GM21526 (cell line): ENCODE results near the gene PHF11.
"Not testable (repeated sequence)": the region's sequence is repeated elsewhere in the genome, so short reads cannot be mapped to it uniquely, and the experiment has no call there.

ENCODE experiments used
- ATAC-seq: cut with Tn5 transposase; IDR thresholded peaks from one replicate; pipeline ENCODE4 v1.9.1; 2021; ENCODE audit warnings: moderate library complexity; ENCODE audit not compliant: unreplicated experiment, low FRiP score

PHF11 gene

GRCh38 chr13:49495783-49496762 lies at the start of gene PHF11:
PHF11 (plus strand) TSS chr13:49495953; CDS start chr13:49496002, 49 bp downstream.
- ATAC-seq = peak; percentile 83

- no peak for ATAC-seq
These were observed 49.3 kb upstream of the PHF11 start for GRCh38 chr13:49446473-49446872.

- no peak for ATAC-seq
These were observed 47.0 kb upstream of the PHF11 start for GRCh38 chr13:49448753-49449152.

DNA sequence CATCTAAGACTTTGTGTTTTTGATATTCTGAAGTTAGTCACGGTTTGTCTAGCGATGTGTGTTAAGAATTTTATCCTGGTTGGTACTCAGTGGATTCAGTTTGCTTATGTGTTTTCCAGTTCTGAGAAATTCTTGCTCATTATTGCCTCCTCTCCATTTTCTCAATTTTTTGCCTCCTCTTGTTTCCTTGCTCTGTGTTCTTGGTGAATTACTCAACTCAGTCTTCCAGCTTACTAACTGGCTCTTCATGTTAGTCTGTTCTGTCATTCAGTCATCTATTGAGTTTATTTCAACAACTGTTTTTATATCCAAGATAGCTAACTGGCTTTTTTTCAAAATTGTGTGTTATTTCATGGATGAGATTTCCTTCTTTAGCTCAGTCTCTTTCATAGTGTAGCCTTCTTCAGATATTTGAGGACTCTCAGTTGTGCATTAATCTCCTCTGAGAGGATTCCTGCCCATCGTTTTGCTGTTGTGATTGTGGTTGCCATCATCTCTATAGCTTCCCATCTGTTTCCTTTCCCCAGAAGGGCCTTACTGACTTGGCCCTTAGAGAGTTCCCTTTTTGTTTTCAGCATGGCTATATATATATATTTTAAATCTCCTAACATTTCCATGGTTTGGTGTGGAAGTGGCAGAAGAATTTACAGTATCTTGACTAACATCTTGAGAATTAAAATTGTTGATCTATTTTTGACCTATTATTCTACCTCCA lies 45.5 kb upstream of the PHF11 start:
- no peak for ATAC-seq

- no peak for ATAC-seq
These were observed 42.9 kb upstream of the PHF11 start for GRCh38 chr13:49452725-49453457.

- no peak for ATAC-seq
These were observed 42.3 kb upstream of the PHF11 start for GRCh38 chr13:49453465-49453864.

GRCh38 chr13:49454388-49455006 lies 41.3 kb upstream of the PHF11 start:
- peak; percentile 85 for ATAC-seq

- ATAC-seq = no peak
These were observed 40.8 kb upstream of the PHF11 start for GRCh38 chr13:49455007-49455398.

- ATAC-seq = no peak
These were observed 39.6 kb upstream of the PHF11 start for GRCh38 chr13:49456156-49456555.

- ATAC-seq = no peak
These were observed 38.5 kb upstream of the PHF11 start for GRCh38 chr13:49457221-49457620.

- no peak for ATAC-seq
These were observed 36.2 kb upstream of the PHF11 start for GRCh38 chr13:49459580-49459979.

GRCh38 chr13:49464085-49464484 lies 31.7 kb upstream of the PHF11 start:
- no peak for ATAC-seq

GRCh38 chr13:49464621-49465325 lies 31.0 kb upstream of the PHF11 start:
- no peak for ATAC-seq

DNA sequence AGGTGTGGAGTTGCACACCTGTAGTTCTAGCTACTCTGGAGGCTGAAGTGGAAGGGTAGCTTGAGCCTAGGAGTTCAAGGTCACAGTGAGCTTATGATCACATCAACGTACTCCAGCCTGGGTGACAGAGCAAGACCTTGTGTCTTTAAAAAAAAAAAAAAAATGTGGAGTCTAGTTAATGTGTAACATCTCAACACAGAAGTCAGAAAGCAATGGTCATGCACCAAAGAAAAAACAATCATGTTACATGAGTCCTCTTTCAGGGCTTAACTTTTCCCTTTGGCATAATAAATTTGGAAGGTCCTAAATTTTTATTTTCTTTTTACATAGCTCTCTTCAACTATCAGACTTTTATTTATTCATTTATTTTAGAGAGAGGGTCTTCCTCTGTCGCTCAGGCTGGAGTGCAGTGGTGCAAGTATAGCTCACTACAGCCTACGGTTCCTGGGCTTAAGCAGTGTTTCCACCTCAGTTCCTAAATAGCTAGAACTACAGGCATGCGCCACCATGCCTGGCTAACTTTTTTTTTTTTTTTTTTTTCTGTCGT lies 29.4 kb upstream of the PHF11 start:
- ATAC-seq = no peak

- ATAC-seq = no peak
These were observed 23.6 kb upstream of the PHF11 start for GRCh38 chr13:49472186-49472585.

DNA sequence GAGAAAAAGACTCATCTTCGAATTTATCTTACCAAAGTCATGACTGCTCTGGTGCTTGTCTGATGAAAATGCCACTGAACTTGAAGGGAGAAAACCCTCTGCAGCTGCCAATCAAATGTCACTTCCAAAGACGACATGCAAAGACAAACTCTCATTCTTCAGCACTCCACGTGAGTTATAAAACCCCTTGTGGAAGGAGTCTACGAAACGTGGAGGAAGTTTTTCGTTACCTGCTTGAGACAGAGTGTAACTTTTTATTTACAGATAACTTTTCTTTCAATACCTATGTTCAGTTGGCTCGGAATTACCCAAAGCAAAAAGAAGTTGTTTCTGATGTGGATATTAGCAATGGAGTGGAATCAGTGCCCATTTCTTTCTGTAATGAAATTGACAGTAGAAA lies 19.2 kb upstream of the PHF11 start:
- ATAC-seq = no peak

GRCh38 chr13:49481788-49482187 lies 14.0 kb upstream of the PHF11 start:
- no peak for ATAC-seq

GRCh38 chr13:49488563-49488962 lies 7.2 kb upstream of the PHF11 start:
- ATAC-seq = no peak

DNA sequence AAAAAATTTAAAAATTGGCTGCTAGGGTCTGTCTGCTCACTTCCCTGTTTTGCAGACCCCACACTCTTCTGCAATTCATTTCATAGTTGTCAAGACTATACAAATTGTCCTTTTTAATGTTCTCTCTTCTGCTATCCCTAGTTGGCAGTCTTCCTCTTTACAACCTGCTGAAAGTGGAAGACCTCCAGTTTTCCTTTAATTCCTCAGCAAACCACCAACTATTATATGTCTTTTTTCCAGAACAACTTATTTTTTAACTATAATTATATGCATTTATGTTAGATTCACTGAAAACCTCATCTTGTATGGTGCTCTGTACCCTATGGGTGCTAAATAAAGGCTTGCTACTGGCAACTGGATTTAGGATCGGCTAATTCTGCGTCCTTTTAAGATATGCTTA lies 1.1 kb upstream of the PHF11 start:
- ATAC-seq = no peak

- not testable (repeated sequence) for ATAC-seq
These were observed 1.1 kb downstream of the PHF11 start for GRCh38 chr13:49496837-49497236.
